Measurements from ENCODE around the gene REXO5. TPM values are rescaled to one million over a fixed set of nuclear protein-coding genes. Genes with fewer than 3 reads are reported as not detected.

REXO5 gene
- total and polyA plus RNA-seq, 2 donors (not counting 1 experiment from before 2014, with no cell fraction given) = 0.42 to 1.3 TPM

- Histone ChIP-seq H4K20me1 (ENCODE audit: control insufficient read depth, insufficient read depth, low read length, poor library complexity, severe bottlenecking) (no peaks in the 10 kb centered on the region), H3K27me3 (replicated peaks in 1 of 4; ENCODE audit: control extremely low read depth in 1 of 4, control insufficient read depth in 3 of 4, insufficient read depth in 4 of 4, low read length in 3 of 4) (no peaks in the 10 kb centered on the region), H3K4me2 (replicated peaks; ENCODE audit: low read depth, low read length, poor library complexity, severe bottlenecking) (no peak overlapping the region), H3K9ac (ENCODE audit: low read length) (no peak overlapping the region), H3K79me2 (ENCODE audit: control insufficient read depth, insufficient read depth, low read length) (peaks cover 31% of the 10 kb centered on the region), H2AFZ (ENCODE audit: insufficient read depth, low read depth, low read length, poor library complexity, severe bottlenecking) (no peak overlapping the region), H3K4me1 (ENCODE audit: control insufficient read depth in 2 of 2, insufficient read depth in 2 of 2, low read length in 2 of 2) (no peaks in the 10 kb centered on the region), H3K9me3 (ENCODE audit: control extremely low read depth in 1 of 3, control insufficient read depth in 2 of 3, insufficient read depth in 1 of 3, low read length in 2 of 3) (no peaks in the 10 kb centered on the region), H3K36me3 (replicated peaks in 1 of 2; ENCODE audit: control extremely low read depth in 1 of 2, control insufficient read depth in 1 of 2, extremely low read depth in 1 of 2, insufficient read depth in 2 of 2, low read length in 1 of 2) (peaks cover 0 to 2% of the 10 kb centered on the region in 2 experiments), H3K27ac (ENCODE audit: low read length in 2 of 2) (no peak overlapping the region), H3K4me3 (ENCODE audit: control extremely low read depth in 1 of 5, extremely low read depth in 1 of 5, insufficient read depth in 1 of 5, low read depth in 2 of 5, low read length in 4 of 5) (no peak overlapping the region)
- POLR2A ChIA-PET = no interaction called here
- intact Hi-C loops (cut with micrococcal nuclease) = no loop called here
- Mint-ChIP-seq H3K4me1 (peaks cover 5% of the 10 kb centered on the region), H3K27me3 (no peaks in the 10 kb centered on the region), H3K27ac (no peak overlapping the region), H3K9me3 (ENCODE audit: insufficient read depth) (no peaks in the 10 kb centered on the region), H3K4me3 (no peak overlapping the region)
- no peak for ATAC-seq (ENCODE audit: low read depth)
- no peak for DNase-seq
- CTCF ChIA-PET = no interaction called here
- TF ChIP-seq CTCF (IDR thresholded peaks at IDR 0.05) (no peak), EZH2 (IDR thresholded peaks at IDR 0.05; ENCODE audit: borderline replicate concordance, insufficient read depth, low read depth, low read length, poor library complexity, severe bottlenecking) (no peak)
- WGBS (ENCODE audit: insufficient coverage) = no CpG with 5 or more reads among the region's 1 CpG
Observed at GRCh38 chr16:20884240-20884556, 77.9 kb downstream of the REXO5 start.

- no peaks in the 10 kb centered on the region for H3K27me3 Mint-ChIP-seq
- no peak for TF ChIP-seq CTCF (IDR thresholded peaks at IDR 0.05)
- TF ChIP-seq EZH2 (IDR thresholded peaks at IDR 0.05; ENCODE audit: borderline replicate concordance, insufficient read depth, low read depth, low read length, poor library complexity, severe bottlenecking) = no peak
- Histone ChIP-seq H4K20me1 (ENCODE audit: control insufficient read depth, insufficient read depth, low read length, poor library complexity, severe bottlenecking) (no peaks in the 10 kb centered on the region), H3K27ac (ENCODE audit: low read length in 2 of 2) (no peak overlapping the region), H3K9me3 (ENCODE audit: control extremely low read depth in 1 of 3, control insufficient read depth in 2 of 3, insufficient read depth in 1 of 3, low read length in 2 of 3) (no peaks in the 10 kb centered on the region), H3K4me2 (replicated peaks; ENCODE audit: low read depth, low read length, poor library complexity, severe bottlenecking) (no peak overlapping the region), H3K4me1 (ENCODE audit: control insufficient read depth in 2 of 2, insufficient read depth in 2 of 2, low read length in 2 of 2) (no peaks in the 10 kb centered on the region), H3K9ac (ENCODE audit: low read length) (no peak overlapping the region), H3K79me2 (ENCODE audit: control insufficient read depth, insufficient read depth, low read length) (peaks cover 25% of the 10 kb centered on the region), H3K4me3 (ENCODE audit: control extremely low read depth in 1 of 5, extremely low read depth in 1 of 5, insufficient read depth in 1 of 5, low read depth in 2 of 5, low read length in 4 of 5) (no peak overlapping the region), H2AFZ (ENCODE audit: insufficient read depth, low read depth, low read length, poor library complexity, severe bottlenecking) (no peak overlapping the region), H3K36me3 (replicated peaks in 1 of 2; ENCODE audit: control extremely low read depth in 1 of 2, control insufficient read depth in 1 of 2, extremely low read depth in 1 of 2, insufficient read depth in 2 of 2, low read length in 1 of 2) (peaks cover 2% of the 10 kb centered on the region in 2 experiments), H3K27me3 (replicated peaks in 1 of 4; ENCODE audit: control extremely low read depth in 1 of 4, control insufficient read depth in 3 of 4, insufficient read depth in 4 of 4, low read length in 3 of 4) (no peaks in the 10 kb centered on the region)
- H3K4me3 Mint-ChIP-seq = no peak overlapping the region
- WGBS (ENCODE audit: insufficient coverage) = no CpG with 5 or more reads among the region's 1 CpG
- no peaks in the 10 kb centered on the region for H3K9me3 Mint-ChIP-seq (ENCODE audit: insufficient read depth)
- CTCF ChIA-PET = interaction anchor here (1.2 kb wide), 1 partner anchor 11 kb away, joined by 3 read pairs; no protein-coding TSS in a partner anchor
- H3K27ac Mint-ChIP-seq = no peak overlapping the region
- POLR2A ChIA-PET = no interaction called here
- intact Hi-C loops (cut with micrococcal nuclease) = no loop called here
- no peaks in the 10 kb centered on the region for H3K4me1 Mint-ChIP-seq
- DNase-seq (no peak), ATAC-seq (ENCODE audit: low read depth) (no peak)
Observed at GRCh38 chr16:20886320-20886719, 80.0 kb downstream of the REXO5 start.

Measured in B cell (primary cell).